Sigmoid colon (tissue), 4 donors: ENCODE measurements around the gene EVI2A.

ENCODE experiments used
- CTCF ChIP-seq, 4 experiments: fragments of 450-650 bp in 3 of 4; fragments of 200-600 bp in 1 of 4; IDR thresholded peaks; one replicate each; pipeline ENCODE4 v1.5.1; 2016 to 2019; ENCODE audit warnings: antibody characterized with exemption in 4 of 4, mild to moderate bottlenecking in 3 of 4, moderate library complexity in 2 of 4
- POLR2AphosphoS5 ChIP-seq, 4 donors: sonication (generic); formaldehyde crosslinking; IDR thresholded peaks; one replicate each; pipeline ENCODE4 v1.6.1; 2017; ENCODE audit warnings: antibody characterized with exemption in 4 of 4

- no peak for TF ChIP-seq CTCF (IDR thresholded peaks at IDR 0.05)
- TF ChIP-seq POLR2AphosphoS5 (IDR thresholded peaks at IDR 0.05), result no peak
Measured at GRCh38 chr17:31311526-31311925, 9.9 kb downstream of the EVI2A start.
